HG03457 (cell line): ENCODE data around the gene BCCIP.

Experiments used
- ATAC-seq: cut with Tn5 transposase; IDR thresholded peaks from one replicate; pipeline ENCODE4 v1.9.1; 2021; ENCODE audit warnings: moderate number of reproducible peaks; ENCODE audit not compliant: unreplicated experiment

Gene BCCIP

DNA sequence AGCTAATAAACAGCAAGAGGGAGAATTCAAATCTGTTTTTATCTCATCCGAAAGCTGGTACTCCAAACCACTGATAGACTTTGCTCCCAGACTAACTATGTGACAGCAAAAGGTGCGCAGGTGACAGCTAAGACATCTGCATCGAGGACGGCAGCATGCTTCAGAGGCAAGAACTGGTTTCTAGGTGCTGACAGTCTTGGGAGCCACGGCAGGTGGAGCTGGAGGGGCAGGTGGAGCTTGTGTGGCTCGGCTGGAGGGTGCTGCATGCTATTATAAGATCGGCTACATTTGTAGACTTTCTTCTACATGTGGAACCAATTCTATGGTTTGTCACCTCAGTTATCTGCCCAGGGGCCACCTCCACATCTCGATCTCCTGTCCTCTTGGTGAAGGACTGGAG lies 25.9 kb upstream of the BCCIP start:
- no peak for ATAC-seq

DNA sequence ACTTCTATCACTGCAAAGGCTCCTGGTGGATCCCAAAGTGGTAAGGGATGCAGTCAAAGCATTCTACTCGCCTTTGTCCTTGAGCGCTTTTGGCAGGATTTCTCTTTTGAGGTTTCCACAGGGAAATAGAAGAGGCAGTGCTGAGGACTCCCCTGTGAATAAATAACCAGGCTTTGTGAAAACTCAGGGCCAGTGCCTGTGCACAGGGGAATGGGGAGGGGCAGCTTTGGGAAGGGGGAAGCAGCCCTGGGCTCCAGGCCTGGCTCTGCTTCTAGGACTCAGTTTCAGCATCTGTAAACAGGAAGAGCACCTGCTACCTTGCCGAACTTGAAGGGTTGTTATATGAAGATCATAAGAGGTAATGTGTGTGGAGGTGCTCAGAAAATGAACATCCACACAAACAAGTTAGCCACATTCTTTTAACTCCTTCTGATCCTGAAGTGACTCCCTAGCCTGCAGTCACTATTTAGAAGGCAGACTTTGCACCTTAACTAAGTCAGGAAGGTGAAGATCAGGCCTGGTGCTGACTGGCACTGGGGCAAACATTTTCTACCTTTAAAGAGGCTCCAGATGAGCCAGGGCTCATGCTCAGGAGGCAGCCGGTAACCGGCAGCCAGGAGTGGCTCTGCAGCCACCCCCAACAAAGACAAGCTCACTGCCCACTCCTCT lies 25.2 kb upstream of the BCCIP start:
- no peak for ATAC-seq

GRCh38 chr10:125799451-125800182 lies 23.7 kb upstream of the BCCIP start:
- ATAC-seq = no peak

DNA sequence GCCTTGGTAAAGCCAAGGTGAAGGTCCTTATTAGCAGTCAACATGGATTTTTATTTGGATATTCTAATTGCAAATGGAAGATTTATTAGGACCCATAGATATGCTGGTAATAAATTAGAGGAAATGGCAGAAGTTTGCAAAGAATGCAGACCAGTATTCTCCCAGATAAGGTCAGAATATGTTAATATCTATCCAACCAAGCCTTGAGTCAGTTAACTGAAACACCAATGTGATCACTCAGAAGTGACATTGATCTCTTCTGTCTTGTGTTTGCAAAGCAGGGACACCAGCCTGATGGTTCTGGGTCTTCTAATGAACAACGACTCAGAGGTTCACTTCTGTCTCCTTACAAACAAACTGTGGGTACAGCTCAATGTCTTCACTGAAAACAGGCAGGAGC lies 21.8 kb upstream of the BCCIP start:
- no peak for ATAC-seq

GRCh38 chr10:125802131-125802530 lies 21.2 kb upstream of the BCCIP start:
- ATAC-seq = no peak

GRCh38 chr10:125802739-125803138 lies 20.6 kb upstream of the BCCIP start:
- ATAC-seq = no peak

DNA sequence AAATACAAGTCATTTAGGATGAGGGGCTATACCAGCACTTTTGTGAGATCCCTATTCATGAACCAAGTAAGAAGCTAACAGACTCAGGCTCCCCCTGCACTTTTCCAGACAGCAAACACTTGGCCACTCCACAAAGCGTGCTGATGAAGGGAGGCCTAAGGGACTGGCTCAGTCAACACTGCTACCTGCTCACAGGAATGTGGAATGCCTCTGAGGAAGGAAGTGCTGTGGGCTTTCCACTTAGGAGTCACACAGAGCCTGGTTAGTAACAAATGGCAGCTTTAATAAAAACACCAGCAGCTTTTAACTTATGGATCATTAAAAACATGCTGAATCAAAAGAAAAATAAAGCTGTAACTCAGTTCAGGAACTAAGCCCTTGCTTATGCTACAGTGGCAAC lies 15.3 kb upstream of the BCCIP start:
- no peak for ATAC-seq

GRCh38 chr10:125811251-125811650 lies 12.1 kb upstream of the BCCIP start:
- no peak for ATAC-seq

- no peak for ATAC-seq
These were observed 11.1 kb upstream of the BCCIP start for GRCh38 chr10:125812128-125812750.

GRCh38 chr10:125815764-125816163 lies 7.6 kb upstream of the BCCIP start:
- no peak for ATAC-seq

DNA sequence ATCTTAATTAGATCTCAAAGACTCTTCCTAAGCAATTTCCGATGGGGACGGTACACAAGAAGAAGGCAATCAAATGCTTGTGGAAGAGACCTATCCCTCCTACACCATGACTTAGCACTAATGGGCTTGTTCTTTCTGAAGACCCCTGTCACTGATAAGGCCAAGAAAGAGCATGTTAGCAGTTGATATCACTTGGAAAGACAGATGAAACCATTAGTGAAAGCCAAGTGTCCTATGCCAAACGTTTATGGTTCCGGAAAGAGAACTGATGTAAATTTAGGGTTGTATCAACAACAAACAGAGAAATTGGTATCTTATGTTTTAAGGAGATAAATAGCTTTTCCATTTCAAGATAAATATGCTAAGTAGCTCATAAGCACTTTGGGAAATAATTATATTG lies 6.8 kb upstream of the BCCIP start:
- no peak for ATAC-seq

DNA sequence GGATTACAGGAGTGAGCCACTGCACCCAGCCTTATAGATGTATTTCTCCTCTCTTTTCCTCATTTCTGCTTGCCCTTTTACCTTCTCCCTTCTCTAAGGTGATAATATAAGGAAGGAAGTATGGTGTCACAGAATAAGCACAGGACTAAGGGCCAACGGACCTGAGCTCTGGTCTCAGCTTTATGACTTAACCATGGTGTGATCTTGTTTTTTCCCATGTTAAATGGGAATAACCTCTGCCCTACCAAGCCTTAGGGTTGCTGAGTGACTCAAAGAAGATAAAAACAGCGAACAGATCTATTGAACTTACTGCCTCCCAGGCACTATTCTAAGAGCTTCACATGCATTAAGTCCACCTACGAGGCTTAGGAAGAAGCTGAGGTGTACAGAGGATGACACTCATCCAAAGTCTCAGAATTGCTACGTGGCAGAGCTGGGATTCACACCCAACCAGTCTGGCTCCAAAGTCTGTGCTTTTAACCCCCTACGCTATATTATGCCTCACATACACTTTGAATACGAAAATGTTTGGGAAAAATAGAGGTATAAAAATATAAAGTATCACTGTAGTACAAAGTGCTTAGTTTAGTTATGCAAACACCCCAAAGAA lies 5.9 kb upstream of the BCCIP start:
- no peak for ATAC-seq

GRCh38 chr10:125820701-125821100 lies 2.6 kb upstream of the BCCIP start:
- peak; percentile 47 for ATAC-seq

- ATAC-seq = no peak
These were observed 411 bp downstream of the BCCIP start for GRCh38 chr10:125823663-125824251.

- ATAC-seq = no peak
These were observed 1.4 kb downstream of the BCCIP start for GRCh38 chr10:125824736-125825135.

GRCh38 chr10:125827133-125827532 lies 3.8 kb downstream of the BCCIP start:
- ATAC-seq = no peak

GRCh38 chr10:125828311-125828710 lies 5.0 kb downstream of the BCCIP start:
- ATAC-seq = no peak

- ATAC-seq = no peak
These were observed 13.4 kb downstream of the BCCIP start for GRCh38 chr10:125836746-125837145.

- ATAC-seq = no peak
These were observed 15.6 kb downstream of the BCCIP start for GRCh38 chr10:125838802-125839575.

DNA sequence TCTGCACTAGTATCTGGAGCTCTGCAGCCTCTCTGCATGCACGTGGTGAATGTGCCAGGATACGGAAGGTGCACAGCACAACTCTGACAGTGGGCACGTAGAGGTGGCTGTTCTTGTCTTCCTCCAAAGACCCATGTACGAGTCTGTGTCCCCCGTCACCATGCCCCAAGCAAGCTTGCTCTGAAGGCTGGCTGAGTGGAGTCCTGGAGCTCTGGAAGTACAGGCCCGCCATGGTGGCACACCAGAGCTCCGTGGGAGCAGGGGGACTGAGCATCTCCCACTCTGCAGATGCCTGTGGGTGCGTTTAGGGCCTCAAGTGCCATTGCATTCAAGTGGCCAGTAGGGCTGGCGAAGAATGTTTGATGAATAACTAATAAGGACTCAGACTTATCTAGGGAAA lies 17.1 kb downstream of the BCCIP start:
- ATAC-seq = no peak

GRCh38 chr10:125840955-125841354 lies 17.6 kb downstream of the BCCIP start:
- ATAC-seq = no peak
